NCI-H2081 treated with DMSO at 0.1 percent for 48 hours (cell line): ENCODE data around the gene ANTKMT.
"Not testable (repeated sequence)": the region's sequence is repeated elsewhere in the genome, so short reads cannot be mapped to it uniquely, and the experiment has no call there.

Source experiments
- DNase-seq: peaks from one replicate; lab custom pipeline; 2025; lab: John Stamatoyannopoulos, UW

ANTKMT gene

DNA sequence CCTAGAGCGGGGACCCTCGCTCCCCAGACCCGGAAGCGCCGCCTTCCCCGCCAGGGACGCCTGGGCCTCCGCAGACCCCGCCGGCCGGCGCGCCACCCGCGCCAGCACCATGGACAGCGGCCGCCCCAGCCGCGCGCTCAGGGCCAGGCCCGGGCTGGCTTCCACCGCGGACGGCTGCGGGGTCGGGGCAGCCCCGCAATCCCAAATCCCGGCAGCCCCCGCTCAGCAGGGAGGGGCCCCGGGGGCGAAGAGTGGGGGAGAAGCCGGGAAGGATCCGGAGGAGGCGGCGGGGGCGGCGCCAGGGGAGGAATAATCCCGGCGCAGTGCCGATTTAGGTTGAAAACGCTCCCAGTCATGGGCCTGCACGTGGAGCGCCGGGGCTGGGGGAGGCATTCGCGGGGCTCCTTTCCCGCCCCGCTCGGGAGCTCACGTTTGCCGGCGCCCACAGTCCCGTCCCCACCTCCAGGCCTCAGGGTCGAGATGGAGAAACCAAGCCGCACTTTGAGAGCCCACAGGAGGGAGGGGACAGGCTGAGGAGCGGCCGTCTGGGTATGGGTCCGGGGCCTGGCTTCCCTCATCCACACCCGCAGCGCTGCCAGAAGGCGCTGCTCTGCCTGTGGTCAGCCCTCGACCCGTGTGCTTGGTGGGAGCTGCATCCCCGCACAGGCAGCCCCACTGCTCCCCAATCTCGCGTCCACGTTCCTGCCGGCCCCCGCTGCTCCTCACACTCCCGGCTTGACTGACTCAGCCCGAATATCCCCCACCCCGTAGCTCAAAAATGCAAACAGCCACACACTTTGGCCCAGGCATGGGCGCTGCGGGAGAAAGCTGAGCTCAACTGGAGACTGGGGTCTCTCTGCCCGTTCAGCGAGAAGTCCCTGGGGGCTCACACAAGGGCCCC lies 20.0 kb upstream of the ANTKMT start:
- DNase-seq = no peak

DNA sequence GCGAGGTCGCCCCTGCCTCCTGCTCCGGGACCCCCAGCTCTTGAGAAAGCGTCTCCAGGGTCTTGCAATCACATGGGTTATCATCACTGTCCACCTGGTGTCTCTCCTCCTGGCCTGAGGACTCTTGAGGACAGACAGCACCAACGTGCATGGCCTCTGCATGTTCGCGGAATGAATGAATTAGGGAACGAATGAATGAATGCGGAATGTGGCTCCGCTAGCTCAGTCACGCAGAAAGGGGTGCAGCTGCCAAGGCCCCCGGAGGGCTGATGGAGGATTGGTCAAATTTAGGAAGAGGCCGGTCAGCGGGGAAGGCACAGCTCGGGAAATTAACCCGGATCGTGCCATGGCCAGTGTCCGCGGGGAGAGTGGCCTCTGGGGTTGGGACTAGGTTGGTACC lies 18.6 kb upstream of the ANTKMT start:
- DNase-seq = no peak

DNA sequence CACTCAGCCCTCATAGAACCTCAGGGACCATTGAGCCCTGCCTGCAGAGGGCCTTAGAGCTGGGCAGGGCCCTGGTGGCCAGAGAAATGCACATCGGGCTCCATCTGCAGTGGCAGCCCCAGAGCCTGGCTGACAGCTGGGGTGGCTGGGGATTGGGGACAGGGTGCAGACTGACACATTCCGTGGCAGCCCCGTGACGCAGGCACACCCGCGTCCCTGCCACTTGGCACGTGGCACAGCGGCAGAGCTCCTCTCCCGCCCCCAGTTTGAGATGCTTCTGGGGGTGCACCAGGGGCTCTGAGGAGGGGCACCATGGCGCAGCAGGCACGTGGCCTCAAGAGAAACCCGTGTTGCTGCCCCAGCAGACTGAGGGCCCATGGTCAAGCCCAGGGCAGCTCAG lies 17.5 kb upstream of the ANTKMT start:
- no peak for DNase-seq

DNA sequence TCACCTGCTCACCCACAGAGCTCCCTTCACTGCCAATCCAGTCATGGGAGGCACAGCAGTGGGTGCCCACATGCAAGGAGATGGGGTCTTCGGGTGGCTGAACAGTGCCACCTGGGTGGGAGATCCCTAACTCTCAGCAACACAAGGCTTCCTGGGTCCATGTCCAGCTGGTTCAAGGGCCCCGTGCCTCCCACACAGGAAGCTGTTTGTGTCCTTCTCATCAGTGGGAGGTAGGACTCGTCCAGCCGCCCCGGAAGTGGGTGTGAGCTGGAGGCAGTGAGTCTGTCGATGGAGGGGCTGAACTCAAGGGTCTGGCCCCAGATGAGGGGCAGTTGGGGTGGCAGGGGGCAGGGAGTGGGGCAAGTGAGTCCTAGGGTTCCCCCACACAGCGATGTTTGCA lies 16.9 kb upstream of the ANTKMT start:
- no peak for DNase-seq

DNA sequence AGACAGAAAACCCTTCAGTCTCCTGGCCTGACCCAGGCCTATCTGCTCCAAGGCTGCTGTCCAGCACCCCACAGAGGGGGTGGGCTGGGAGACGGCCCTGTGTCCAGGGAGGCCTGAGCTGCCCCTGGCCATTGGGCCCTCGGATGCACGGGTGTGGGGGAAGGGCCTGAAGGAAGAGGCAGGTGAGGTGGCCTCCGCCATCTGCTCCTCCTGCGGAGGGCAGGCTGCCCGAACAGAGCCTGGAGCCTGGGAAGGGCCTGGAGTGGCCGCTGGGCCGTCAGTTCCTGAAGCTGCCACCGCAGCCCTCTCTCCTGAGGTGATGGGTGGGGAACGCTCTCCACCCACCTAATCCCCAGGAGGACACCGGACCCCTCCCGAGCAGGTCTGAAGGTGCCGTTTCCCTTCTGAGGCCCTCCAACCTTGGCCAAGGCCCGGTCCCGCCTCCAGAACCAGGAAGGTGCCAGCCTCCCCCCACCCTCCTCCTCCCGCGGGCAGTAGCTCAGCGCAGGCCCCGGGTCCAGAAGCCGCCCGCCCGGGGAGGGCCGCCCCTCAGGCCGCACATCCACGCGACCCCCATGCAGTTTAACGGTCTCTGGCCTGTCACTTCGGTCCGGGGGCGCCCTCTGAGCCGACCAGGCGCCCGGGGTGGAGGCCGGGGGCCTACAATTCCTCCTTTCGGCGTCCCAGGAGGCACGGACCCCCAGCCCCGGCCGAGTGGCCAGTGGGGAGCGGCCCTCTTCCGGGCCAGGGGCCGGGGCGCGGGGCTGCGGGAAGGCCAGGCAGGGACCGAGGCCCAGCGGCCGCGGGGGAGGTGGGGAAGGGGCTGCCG lies 16.2 kb upstream of the ANTKMT start:
- DNase-seq = no peak

DNA sequence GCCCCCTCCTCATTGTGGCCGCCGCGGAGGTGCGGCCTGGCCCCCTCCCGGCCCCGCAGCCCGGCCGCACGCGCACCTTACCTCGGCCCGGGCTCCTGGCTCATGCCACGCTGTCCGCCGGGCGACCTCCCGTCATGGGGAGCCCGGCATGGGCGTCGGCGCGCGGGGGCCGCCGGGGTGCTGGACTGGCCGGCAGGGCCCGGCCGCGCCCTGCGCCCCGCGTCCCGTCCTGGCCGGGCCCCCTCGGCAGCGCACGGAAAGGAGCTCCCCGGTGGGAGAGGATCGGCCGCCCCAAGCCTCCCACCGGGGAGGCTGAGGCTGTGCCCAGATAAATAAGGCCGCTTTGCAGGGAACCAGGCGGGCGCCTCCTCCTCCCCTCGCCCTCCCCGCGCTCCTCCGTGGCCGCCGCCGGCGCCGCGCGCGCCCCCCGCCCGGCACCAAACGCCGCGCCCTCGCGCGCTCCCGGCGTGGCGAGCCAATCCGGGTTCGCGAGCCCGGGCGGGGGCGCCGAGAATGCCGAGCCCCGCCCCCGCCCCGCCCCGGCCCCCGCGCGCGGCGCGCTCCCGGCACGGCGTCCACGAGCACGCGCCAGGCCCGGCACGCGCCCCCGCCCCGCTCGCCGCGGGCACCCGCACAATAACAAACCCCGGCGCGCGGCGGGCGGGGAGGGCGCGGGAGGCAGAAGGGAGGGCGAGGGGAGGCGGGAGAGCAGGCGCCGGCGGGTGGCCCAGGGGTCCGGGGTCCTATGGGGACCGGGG lies 15.3 kb upstream of the ANTKMT start, which contains the start of gene FBXL16:
Gene FBXL16, minus strand, starts transcription at position 371 of the 758 bp plus-strand sequence. CDS start 8,396 bp downstream, outside the sequence.
- no peak for DNase-seq

DNA sequence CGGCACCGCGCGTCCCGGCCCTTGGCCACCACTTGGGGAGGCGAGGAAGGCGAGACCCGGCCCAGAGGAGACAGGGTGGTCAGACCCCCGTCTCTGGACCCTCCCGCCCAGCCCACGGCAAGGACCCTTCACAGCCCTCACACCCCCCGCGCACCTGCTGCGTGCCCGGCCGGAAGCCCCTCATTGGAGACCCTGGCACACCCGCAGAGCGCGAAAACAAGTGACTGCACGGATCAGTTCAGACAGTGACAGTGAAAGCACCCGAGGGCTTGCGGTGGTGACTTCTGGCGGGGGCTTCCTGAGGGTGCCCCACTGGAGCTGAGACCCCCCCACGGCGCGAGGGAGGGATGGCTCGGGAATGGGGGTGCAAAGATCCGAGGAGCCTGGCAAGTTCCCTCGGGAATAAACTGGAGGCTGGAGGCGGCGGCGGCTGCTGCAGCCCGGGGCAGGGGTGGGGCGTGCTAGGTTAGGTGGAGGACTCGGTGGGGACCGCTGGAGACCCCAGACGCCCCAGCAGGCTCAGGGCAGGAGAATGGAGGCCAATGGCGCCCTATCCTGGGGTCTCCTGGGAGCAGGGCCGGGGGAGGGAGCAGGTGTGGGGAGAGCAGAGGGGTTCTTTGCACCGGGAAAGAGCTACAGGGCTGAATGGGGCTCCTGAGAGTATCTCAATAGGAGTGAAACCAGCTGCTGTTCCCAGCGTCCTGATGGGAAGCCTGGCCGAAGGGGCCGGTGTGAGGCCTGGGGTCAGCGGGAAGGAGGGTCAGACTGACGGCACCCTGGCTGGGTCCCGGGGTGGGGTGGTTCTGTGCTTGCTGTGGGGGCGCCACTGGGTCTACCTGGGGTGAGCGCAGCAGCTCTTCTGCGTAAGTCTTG lies 14.5 kb upstream of the ANTKMT start:
- DNase-seq = no peak

DNA sequence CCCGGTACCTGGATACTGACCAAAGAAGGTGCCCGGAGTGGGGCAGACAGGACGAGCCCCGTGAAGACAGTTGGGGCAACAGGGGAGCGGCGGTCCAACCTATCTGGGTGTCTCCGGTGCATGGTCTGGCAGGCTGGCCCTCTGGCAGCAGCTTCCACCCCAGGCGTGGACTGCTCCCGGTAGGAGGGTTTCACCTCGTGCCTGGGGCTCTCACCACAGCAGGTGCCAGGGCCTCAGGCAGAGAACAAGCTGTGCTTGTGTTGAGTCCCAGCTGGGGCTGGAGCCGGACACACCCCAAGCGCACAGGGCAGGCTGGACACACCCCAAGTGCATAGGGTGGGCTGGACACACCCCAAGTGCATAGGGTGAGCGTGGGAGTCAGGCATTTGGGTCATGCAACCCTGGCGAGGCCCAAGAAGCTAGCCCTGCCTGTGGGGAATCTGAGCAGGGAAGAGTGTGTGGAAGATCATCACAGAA lies 13.8 kb upstream of the ANTKMT start:
- no peak for DNase-seq

DNA sequence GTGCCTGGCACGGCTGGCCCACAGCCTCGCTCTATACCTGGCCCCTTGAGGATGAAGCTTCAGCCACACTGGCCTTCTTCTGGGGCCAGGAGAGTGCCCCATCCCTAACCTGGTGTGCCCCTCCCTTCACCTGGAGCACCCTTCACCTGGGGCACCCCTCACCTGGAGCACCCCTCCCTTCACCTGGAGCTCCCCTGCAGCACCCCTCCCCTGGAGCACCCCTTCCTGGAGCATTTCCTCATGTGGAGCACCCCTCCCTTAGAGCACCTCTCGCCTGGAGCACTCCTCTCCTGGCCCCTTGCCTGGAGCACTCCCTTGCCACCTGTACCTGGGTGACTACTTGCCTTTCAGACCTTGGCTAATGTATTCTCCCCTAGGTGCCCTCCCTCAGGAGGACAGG lies 12.9 kb upstream of the ANTKMT start:
- DNase-seq = no peak

DNA sequence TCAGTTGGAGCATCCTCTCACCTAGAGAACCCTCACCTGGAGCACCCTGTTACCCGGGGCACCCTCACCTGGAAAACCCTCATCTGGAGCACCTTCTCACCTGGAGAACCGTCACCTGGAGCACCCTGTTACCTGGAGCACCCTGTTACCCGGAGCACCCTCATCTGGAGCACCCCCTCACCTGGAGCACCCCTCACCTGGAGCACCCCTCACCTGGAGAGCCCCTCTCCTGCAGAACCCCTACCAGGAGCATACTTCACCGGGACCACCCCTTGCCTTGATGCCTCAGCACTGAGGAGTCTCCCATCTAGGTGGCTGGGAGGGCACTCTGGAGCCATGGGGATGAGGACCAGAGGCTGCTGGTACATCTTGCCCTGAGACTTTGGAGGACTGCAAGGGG lies 12.0 kb upstream of the ANTKMT start:
- no peak for DNase-seq

DNA sequence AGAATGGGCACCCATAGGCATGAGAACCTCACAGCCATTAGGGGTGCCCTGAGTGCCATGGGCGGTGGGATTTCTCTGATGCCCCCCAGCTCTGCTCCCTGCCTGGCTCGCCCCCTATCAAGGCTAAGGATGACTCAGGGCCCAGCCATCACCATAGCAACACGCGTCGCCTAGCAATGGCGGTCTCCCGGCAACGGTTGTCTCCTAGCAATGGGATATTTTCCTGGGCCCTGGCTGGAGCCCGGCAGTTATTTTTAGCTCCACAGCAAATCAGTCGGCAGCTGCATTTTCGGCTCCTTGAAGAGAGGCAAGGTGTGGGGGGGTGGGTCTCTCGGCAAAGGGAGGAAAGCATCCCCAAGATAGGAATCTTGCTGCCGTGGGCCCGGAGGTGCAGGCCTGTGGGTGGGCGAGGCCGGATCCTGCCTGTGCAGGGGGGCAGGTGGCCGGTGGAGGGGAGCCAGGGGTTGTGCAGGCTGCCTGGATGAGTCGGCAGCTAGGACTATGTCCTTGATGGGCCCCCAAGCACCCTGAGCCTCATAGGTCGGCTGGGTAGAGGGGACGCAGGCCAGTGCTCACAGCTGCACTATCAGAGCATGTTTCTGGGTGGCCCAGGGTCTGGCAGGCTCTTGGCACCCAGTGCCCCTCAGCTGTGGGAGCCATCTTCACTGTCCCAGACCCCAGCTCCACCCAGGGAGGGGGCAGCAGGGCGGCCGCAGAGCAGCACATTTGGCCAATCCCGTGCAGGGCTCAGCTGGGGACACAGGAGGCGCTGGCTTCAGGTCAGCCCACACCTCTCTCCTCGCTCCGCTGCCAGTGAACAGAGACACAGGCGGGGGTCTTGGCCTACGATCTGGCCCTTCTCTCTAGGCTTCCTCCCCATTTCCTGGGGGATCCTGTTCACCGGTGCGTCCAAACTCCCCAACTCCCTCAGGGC lies 11.1 kb upstream of the ANTKMT start:
- DNase-seq = no peak

DNA sequence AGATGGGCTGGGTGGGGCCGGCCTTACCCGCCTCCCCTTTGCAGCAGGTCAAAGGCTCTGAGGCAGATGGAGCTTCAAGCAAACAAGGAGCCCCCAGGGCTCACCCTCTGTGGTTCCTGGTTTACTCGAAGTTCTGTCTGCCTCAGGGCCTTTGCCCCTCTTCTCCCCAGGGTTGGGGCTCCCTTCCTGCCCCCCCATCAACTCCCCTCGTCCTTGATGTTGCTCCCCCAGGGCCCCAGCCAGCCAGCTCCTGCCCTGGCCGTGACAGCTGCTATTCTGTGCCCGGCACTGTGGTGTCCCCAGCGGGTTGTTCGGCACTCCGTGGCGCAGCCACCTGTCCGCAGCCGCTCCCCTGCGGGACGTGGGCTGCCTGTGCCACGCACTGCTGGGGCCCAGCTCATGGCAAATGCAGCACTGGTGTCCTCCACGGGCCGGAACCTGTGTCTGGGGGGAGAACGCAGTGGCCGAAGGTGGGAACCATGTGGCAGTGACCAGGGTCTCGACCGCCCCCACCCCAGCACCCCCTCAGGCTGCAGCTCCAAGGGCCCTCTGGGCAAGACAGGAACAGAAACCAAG lies 10.4 kb upstream of the ANTKMT start:
- DNase-seq = no peak

DNA sequence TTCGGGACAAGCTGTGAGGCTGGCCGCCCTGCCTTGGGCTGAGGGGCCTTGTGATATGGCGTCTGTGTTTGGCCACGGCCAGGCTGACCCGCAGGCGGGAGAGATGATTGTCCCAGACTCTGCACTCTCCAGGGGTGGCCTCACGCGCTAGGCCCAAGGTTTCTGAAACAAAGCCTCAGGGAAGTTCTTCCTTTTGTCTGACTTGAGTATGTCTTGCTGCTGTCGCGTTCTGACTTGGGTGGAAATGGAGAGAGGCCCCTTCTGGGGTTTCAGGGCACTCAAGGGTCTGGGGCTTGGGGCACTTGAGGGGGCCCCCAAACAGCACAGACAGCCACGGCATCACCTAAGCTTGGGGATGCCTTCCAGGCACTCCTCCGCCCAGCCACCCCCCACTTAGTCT lies 9.9 kb upstream of the ANTKMT start:
- DNase-seq = no peak

DNA sequence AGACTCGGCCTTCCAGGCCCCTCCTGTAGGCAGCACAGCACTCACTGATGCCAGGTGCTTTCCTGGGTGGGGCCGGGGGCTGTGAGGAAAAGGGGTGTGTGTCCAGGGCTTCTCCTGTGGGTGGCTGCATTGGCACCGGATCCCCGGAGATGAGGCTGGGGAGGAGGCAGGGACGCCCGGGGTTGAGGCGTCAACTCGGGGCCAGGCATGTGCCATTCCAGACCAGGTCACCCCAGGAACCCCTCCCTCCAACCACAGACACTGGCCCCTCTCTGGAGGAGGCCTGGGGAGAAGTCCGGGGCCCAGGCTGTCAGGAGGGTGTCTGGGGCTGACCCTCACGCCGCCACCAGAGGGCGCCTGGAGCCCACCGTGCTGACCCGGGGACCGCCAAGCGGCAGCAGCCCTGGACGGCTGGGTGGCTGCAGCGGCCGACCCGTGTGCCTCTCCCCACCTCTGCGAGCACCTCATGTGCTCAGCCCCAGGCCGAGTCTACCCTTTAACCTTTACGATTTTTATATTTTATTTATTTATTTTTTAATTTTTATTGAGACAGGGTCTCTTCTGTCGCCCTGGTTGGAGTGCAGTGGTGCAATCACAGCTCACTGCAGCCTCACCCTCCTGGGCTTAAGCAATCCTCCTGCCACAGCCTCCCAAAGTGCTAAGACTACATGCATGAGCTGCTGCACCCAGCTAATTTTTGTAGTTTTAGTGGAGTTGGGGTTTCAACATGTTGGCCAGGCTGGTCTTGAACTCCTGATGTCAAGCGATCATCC lies 9.2 kb upstream of the ANTKMT start:
- no peak for DNase-seq

DNA sequence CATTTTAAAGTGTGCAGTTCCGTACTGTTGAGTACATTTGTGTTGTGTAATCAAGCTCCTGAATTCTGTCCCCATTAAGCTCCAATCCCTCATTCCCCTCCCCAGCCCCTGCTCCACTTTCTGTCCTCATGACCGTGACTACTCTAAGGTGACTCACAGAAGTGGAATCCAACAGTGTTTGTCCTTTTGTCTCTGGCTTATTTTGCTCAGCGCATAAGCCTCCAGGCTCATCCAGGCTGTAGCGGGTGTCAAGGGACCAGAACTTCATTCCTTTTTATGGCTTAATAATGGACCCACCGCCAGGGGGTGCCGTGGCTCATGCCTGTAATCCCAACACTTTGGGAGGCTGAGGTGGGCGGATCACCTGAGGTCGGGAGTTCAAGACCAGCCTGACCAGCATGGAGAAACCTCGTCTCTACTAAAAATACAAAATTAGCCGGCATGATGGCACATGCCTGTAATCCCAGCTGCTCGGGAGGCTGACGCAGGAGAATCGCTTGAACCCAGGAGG lies 8.2 kb upstream of the ANTKMT start:
- DNase-seq = not testable (repeated sequence)

DNA sequence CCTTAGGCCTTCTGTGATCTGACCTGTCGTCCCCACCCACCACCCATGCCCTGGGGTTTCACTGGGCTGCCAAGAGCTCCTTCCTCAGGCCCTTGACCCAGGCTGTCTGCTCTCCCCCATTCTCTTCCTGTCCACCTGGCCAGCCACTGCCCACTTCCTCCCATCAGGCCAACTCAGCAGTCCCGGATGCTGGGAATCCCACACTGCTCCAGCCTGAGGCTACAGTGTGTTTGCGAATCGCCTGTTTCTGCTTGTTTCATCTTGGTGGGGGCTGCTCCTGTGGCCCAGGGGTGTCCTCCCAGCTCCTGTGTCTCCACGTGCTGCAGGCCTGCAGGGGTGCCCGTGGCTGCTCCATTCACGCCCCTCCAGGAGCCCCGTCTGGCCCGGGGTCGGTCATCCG lies 6.9 kb upstream of the ANTKMT start:
- no peak for DNase-seq

DNA sequence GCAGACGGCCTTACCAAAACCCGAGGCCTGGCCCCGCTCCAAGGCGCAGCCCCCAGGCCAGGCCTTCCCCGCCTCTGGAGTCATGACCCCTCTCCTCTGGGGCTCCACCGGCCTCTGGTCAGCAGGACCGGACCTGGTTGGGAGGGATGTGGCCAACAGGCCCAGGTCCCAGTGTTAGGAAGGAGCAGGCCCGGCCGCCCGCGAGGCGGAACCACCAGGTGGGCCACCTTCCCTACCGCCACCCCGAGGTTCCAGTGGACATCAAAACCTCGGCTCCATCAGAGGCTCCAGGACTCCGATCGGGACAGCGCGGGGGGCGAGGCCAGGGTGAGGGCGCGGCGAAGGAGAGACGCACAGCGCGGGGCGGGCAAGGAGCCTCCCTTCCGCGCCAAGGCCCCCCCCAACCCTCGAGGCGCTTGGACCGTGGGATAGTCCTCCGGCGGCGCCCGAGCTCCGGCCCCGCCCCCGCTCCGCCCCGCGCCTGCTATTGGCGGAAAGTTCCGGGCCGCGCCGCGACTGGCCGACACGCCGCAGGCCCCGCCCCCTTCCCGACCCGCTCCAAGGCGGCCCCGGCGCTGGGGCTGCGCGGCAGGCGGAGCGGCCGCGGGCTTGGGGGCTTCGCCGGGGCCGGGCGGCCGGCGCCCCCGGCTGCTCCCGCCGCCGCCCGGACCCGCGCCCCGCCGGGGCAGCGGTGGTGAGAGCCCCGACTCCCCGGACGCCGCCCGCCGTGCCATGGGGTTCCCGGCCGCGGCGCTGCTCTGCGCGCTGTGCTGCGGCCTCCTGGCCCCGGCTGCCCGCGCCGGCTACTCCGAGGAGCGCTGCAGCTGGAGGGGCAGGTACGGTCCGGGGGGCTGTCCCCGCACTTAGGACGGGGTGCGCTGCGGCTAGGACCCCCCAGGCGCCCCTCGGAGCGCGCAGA lies 6.1 kb upstream of the ANTKMT start, which contains the start of gene METRN:
Gene METRN, plus strand, starts transcription at position 561 of the 919 bp plus-strand sequence. Its CDS starts 172 bp downstream, at position 733.
- DNase-seq = no peak
